Stomach (tissue), 4 donors: ENCODE measurements around the gene ZNF598.

Experiments used
- POLR2A ChIP-seq, 4 donors: fragments of 450-650 bp; IDR thresholded peaks; one replicate each; pipeline ENCODE4 v1.6.1; 2016; ENCODE audit warnings: antibody characterized with exemption in 4 of 4, control low read depth in 2 of 4, mild to moderate bottlenecking in 1 of 4, moderate library complexity in 1 of 4
- POLR2AphosphoS5 ChIP-seq, 3 donors: sonication (generic); formaldehyde crosslinking; IDR thresholded peaks; one replicate each; pipeline ENCODE4 v1.6.1; 2016; ENCODE audit warnings: antibody characterized with exemption in 3 of 3
- TF ChIP-seq, protein P1 (sequence below), 7 experiments: fragments of 450-650 bp in 4 of 7; fragments of 200-600 bp in 3 of 7; sonication (generic) in 3 of 7; IDR thresholded peaks; one replicate each; pipeline ENCODE4 v1.5.1; 2016 to 2019; ENCODE audit warnings: antibody characterized with exemption in 7 of 7, control low read depth in 2 of 7, mild to moderate bottlenecking in 1 of 7

DNA sequence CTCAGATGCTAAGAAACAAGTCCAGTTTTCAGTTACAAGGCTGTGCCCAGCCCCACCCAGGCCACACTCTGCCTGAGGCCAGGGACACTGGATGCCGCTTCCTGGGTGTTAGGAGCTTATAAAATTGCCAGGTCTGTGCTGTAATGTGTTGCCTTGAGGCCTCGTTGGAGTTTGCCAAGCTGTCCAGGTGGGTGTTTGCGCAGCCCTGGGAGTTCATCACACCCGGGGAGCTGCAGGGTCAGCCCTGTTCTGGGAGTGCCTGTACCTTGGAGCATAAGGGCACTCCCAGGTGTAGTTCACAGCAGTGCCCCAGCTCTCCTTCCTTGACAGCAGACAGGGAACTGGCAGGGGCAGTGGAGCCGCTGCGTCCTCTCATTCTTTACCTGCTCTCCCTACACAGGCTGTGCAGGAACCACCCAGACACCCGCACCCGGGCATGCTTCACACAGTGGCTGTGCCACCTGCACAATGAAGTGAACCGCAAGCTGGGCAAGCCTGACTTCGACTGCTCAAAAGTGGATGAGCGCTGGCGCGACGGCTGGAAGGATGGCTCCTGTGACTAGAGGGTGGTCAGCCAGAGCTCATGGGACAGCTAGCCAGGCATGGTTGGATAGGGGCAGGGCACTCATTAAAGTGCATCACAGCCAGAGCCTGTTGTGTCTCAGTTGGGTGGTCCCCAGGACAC is 24.0 kb downstream of the ZNF598 start:
- TF ChIP-seq POLR2A (IDR thresholded peaks at IDR 0.05) (no peak), POLR2AphosphoS5 (IDR thresholded peaks at IDR 0.05) (no peak)
- TF ChIP-seq, protein P1, sequence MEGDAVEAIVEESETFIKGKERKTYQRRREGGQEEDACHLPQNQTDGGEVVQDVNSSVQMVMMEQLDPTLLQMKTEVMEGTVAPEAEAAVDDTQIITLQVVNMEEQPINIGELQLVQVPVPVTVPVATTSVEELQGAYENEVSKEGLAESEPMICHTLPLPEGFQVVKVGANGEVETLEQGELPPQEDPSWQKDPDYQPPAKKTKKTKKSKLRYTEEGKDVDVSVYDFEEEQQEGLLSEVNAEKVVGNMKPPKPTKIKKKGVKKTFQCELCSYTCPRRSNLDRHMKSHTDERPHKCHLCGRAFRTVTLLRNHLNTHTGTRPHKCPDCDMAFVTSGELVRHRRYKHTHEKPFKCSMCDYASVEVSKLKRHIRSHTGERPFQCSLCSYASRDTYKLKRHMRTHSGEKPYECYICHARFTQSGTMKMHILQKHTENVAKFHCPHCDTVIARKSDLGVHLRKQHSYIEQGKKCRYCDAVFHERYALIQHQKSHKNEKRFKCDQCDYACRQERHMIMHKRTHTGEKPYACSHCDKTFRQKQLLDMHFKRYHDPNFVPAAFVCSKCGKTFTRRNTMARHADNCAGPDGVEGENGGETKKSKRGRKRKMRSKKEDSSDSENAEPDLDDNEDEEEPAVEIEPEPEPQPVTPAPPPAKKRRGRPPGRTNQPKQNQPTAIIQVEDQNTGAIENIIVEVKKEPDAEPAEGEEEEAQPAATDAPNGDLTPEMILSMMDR (IDR thresholded peaks at IDR 0.05), result no peak
